GM19467 (cell line): Measurements from ENCODE around the gene NFIX.

Experiments used
- ATAC-seq: cut with Tn5 transposase; IDR thresholded peaks from one replicate; pipeline ENCODE4 v1.9.1; 2021; ENCODE audit warnings: mild to moderate bottlenecking, moderate library complexity; ENCODE audit not compliant: unreplicated experiment

The NFIX gene

GRCh38 chr19:13053238-13053637, 58.0 kb downstream of the NFIX start:
- ATAC-seq = no peak

- no peak for ATAC-seq
Observed at GRCh38 chr19:13053761-13054625, 58.7 kb downstream of the NFIX start.

DNA sequence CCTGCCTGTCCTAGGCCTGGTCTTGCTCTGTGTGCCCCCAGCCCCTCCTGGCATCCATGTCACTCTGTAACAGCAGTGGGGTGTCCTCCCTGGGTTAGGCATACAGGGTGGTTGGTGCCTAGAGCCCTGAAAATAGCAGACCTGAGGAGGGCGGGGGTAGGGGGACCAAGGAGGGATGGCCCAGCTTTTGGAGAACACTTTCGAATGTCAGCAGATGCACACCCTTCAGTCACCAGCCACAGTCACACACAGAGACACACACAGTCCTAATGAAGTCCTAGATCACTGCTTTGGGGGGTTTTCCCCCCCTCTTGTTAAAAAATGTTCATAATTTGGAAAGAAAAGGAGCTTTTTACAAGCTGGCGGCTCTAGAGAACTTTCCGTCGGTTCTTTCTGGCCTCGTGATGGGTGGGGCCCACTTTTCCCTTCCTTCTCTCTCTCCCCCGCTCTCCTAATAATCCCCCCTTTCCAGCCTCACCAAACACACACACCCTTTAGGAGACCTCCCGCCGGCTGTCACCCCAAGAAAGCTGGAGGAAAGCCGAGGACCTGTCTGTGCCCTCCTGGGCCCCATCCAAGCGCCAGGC, 59.4 kb downstream of the NFIX start:
- no peak for ATAC-seq

GRCh38 chr19:13055213-13056051, 60.2 kb downstream of the NFIX start:
- no peak for ATAC-seq

- no peak for ATAC-seq
Observed at GRCh38 chr19:13056052-13056660, 60.9 kb downstream of the NFIX start.

DNA sequence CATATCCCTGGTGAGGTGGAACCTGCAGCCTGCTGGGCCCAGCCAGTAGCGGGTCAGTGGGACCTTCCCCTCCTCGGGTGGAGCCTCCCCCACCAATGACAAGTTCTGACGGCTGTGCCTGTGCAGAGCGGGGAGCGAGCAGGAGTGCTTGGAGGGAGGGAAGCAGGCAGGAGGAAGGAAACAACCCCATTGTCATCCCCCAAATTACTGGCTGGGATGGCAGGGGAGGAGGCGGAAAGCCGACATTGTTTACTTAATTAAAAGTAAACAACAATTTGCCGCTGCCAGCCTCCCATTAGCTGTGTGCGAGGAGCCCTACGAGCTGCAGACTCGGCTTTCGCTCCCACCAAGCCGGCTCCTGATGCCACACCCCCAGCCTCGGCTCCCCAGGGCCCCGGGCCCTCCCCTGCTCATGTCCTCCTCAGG, 61.9 kb downstream of the NFIX start:
- no peak for ATAC-seq

DNA sequence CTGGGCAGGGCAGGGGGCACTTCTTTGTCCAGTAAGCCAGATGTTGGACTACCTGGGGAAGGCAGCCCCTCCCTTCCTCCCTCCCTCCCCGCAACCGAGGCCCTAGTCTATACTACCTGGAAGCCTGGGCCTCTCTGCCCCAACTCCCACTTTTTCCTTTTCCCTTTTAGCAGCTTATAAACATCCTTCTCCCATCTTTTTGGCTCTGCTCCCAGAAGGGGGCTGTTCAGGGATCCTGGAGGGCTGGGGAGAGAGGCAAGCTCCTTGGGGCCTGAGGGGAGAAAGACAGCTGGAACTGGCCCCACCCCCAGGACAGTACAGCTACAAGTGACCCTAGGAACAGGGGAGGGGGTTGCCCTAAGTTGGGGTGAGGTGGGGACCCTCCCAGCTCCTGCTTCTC, 62.5 kb downstream of the NFIX start:
- ATAC-seq = no peak

DNA sequence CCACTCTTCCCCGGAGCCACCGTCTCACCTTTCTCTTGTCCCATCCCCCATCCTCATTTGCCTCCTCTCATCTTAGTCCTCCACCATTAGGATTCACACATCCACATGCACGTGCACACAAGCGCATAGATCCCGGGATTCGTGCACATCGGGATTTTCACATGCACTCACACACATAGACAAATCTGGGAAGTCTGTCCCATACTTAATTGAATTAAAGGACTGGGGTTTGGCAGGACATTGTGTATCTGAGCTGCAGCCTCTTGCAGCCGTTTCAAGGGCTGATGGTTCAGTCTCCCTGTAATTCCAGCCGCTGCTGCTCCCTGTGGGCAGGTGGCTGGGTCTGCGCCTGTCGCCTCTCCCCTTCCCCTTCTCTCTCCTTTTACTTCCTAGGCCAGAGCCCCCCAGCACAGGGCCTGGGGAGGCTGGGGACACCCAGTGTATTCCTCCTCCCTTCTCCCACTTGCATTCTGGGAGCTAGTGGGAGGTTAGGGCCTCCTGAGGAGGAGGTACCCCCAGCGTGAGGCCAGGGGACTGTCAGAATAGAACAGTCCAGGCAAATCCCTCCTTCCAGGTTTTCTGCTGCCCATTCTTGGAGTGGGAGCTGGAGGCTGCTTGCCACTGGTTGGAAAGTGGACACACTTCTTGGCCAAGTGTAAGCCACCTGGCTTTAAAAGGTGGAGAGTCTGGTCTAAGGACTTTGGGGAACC, 63.8 kb downstream of the NFIX start:
- no peak for ATAC-seq

- no peak for ATAC-seq
Observed at GRCh38 chr19:13060233-13060963, 65.1 kb downstream of the NFIX start.

DNA sequence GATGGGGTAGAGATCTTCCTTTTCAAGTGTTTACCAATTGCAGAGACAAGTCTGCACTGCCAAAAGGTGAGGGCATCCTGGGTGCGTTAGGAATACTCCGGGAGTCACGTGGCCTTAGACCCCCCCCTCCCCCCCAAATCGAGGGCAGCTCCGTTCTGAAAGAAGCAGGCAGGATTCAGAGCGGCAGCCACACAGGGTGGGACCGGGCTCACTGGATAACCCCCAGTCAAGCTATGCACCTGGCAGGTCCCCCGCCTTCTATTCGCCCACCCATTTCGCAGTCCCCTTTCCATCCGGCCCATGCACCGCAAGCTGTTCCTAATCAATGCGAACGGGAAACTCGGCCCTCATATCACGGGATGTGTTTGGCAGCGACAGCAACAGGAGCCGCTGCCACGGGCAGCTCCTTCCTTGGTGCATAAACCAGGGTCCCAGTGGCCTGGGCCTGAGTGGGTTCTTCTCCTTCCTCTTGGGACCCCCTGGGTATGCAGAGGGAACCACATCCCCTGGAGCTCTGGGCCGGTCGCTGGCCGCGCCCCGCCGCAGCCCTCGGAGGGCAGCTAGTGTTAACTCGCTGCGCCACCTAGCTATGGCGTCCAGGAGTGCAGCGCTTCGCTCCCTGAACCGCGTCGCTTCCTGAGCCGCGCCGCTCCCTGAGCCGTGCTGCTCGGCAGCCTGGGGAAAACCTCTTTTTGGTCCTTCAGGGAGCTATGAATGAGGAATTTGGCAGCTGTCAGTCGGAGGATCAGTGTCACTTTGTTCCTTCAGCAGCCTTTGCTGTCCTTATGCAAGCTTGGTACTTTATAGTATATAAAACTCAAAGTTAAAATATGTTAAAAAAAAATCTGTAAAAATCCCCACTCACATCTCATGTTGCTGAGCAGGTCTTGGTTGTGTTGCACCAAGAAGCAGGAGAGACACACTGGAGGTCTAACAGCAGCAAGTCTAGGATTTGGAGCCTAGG, 66.0 kb downstream of the NFIX start:
- ATAC-seq = peak; percentile 63

DNA sequence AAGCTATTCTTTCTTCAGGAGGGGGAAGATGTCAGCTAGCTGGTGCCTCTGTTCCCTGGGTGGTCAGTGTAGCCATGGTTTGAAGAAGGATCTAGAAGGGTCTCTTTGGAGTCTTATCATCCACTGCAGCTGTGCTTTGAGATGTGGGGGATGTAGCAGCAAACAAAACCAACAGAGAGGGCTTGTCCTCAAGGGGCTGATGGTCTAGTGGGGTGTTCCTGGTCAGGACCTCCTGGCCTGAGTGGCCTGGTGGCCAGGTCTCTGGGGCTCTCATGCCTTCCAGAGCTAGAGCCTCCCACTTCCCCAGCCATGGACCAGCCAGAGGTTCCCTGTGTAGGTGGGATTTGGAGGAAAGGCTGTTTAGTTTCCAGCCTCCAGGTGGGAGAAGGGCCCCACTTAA, 67.0 kb downstream of the NFIX start:
- no peak for ATAC-seq

DNA sequence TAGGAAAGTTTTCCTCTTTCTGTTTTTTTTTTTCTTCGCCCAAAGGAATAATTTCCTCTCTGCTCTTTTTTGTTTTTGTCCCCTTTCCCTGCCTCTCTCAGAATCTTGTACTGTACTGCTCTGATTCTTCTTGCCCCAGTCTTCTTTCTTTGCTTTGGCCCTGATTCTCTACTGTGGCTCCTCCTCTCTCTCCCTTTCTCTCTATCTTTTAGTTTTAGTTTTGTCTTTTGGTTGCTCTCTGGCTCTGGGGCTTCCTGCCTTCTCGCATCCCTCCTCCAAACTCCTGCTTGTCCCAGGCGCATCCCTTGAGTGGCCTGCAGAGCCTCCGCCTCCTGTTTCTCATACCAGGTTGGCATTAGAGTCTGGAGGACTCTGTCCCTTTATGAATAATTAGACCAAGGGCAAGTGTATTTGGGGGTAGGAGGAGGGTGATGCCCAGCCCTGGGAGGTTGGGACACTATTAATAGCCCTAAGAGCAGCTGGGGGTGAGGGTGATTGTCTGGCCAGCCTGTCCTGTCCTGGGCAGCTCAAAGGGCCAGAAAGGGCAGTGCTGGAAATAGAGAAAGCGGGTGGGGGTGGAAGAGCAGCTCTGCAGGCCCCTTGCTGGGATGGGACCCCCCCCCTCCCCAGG, 68.3 kb downstream of the NFIX start:
- ATAC-seq = no peak

DNA sequence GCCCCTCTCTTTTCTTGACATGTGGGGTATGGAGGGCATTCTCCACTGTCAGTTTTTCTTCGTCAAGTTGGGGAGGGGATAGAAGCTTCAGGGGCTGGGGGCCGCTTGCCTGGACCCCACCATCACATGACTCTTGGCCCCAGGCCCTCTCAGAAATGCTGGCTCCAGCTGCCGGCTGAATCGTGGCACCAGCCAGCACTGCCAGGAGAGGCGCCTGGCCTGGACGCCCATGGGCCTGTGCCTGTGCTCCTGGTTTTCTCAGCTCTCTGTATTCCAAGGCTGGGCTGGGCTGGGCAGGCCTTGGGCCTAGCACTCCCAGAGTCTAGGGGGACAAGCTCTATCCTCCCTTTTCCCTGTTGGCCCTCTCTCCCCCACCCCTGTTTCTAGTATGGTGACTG, 68.8 kb downstream of the NFIX start:
- ATAC-seq = no peak

- no peak for ATAC-seq
Observed at GRCh38 chr19:13066226-13066625, 71.0 kb downstream of the NFIX start.

- ATAC-seq = no peak
Observed at GRCh38 chr19:13066933-13067807, 71.9 kb downstream of the NFIX start.

DNA sequence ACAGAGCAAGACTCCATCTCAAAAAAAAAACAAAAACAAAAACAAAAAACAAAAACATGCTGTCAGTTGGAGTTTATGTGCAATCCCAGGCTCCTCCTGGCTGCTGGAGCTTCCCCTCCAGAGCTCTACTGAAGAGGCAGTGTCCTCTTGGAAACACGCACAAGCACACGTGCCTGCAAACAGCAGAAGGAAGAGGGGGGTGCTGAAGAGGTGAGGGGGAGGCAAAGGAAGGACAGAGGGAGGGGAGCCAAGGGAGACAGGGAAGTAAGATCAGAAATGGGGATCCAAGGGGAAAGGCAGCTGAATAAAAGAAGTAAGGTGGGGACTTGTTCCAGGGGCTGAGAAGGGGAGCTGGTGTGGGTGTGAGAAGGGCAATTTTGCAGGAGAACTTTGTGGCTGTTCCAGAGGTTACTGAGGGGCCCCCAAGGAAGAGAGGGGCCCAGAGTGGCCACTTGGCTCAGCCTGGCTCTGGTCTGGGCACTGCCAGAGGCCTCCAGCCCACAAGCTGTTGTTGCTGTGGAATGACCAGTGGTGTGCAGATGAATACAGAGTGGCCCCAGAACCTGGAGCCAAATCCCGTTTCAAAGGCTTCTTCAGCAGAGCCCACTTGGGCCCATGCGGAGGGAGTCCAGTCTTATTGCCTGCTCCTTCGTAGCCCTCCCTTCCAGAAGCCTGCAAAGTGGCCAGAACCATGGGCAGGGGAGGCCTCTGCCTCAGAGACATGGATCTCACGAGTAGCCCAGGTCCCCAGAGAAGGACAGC, 73.0 kb downstream of the NFIX start:
- ATAC-seq = no peak
